CD4-positive, alpha-beta T cell treated with Interleukin-12 subunit alpha and Interleukin-12 subunit beta, for 1 hour (primary cell): ENCODE measurements around the gene ERFE.
A peak's percentile ranks its signal among the peaks of the same experiment; 100 is the strongest.

Experiments
- DNase-seq: peaks from one replicate; pipeline ENCODE4 v3.0.0-alpha.2; 2020

ERFE gene

GRCh38 chr2:238126775-238127164 lies 32.0 kb upstream of the ERFE start:
- DNase-seq = no peak

GRCh38 chr2:238127165-238128060 lies 31.4 kb upstream of the ERFE start:
- DNase-seq = no peak

GRCh38 chr2:238128061-238128440 lies 30.7 kb upstream of the ERFE start:
- no peak for DNase-seq

GRCh38 chr2:238128534-238129001 lies 30.2 kb upstream of the ERFE start:
- DNase-seq = no peak

- no peak for DNase-seq
These were observed 29.4 kb upstream of the ERFE start for GRCh38 chr2:238129166-238130010.

- no peak for DNase-seq
These were observed 28.6 kb upstream of the ERFE start for GRCh38 chr2:238130111-238130695.

GRCh38 chr2:238130696-238131628 lies 27.8 kb upstream of the ERFE start:
- DNase-seq = no peak

GRCh38 chr2:238131761-238132462 lies 26.9 kb upstream of the ERFE start:
- DNase-seq = no peak

- DNase-seq = no peak
These were observed 26.0 kb upstream of the ERFE start for GRCh38 chr2:238132463-238133450.

GRCh38 chr2:238133499-238134392 lies 25.0 kb upstream of the ERFE start:
- DNase-seq = no peak

GRCh38 chr2:238134393-238134785 lies 24.4 kb upstream of the ERFE start:
- DNase-seq = no peak

- DNase-seq = no peak
These were observed 23.1 kb upstream of the ERFE start for GRCh38 chr2:238135601-238136150.

GRCh38 chr2:238136820-238137537 lies 21.8 kb upstream of the ERFE start:
- no peak for DNase-seq

- no peak for DNase-seq
These were observed 20.9 kb upstream of the ERFE start for GRCh38 chr2:238137885-238138284.

GRCh38 chr2:238138331-238139195 lies 20.2 kb upstream of the ERFE start, which contains the start of gene KLHL30:
Gene KLHL30 (plus strand): TSS chr2:238138668. CDS start chr2:238140755, 2,087 bp downstream.
- no peak for DNase-seq

- peak; percentile 32 for DNase-seq
These were observed 19.4 kb upstream of the ERFE start for GRCh38 chr2:238139196-238140039.
